GM21737 (cell line): ENCODE measurements around the gene CFAP97.
"Not testable (repeated sequence)": the region's sequence is repeated elsewhere in the genome, so short reads cannot be mapped to it uniquely, and the experiment has no call there.

Experiments used
- ATAC-seq: cut with Tn5 transposase; IDR thresholded peaks from one replicate; pipeline ENCODE4 v1.9.1; 2021; ENCODE audit warnings: mild to moderate bottlenecking, moderate library complexity; ENCODE audit not compliant: unreplicated experiment

CFAP97 gene

GRCh38 chr4:185203486-185204237 is at the start of gene CFAP97:
CFAP97 (minus strand) TSS chr4:185204000; CDS start chr4:185191196, 12,804 bp downstream.
- peak; percentile 60 for ATAC-seq

GRCh38 chr4:185249105-185249504 is 45.3 kb upstream of the CFAP97 start:
- ATAC-seq, result no peak

GRCh38 chr4:185248393-185249039 is 44.7 kb upstream of the CFAP97 start:
- no peak for ATAC-seq

GRCh38 chr4:185247151-185247550 is 43.4 kb upstream of the CFAP97 start:
- ATAC-seq, result no peak

GRCh38 chr4:185246453-185246852 is 42.7 kb upstream of the CFAP97 start:
- ATAC-seq, result no peak

GRCh38 chr4:185244763-185245162 is 41.0 kb upstream of the CFAP97 start:
- no peak for ATAC-seq

- ATAC-seq, result no peak
Observed at GRCh38 chr4:185243879-185244278, 40.1 kb upstream of the CFAP97 start.

GRCh38 chr4:185242749-185243533 is 39.1 kb upstream of the CFAP97 start:
- no peak for ATAC-seq

- not testable (repeated sequence) for ATAC-seq
Observed at GRCh38 chr4:185240486-185240885, 36.7 kb upstream of the CFAP97 start.

GRCh38 chr4:185238750-185239149 is 35.0 kb upstream of the CFAP97 start:
- ATAC-seq, result no peak

GRCh38 chr4:185238215-185238681 is 34.4 kb upstream of the CFAP97 start:
- ATAC-seq, result no peak

GRCh38 chr4:185237175-185237574 is 33.4 kb upstream of the CFAP97 start:
- ATAC-seq, result no peak

GRCh38 chr4:185235843-185236503 is 32.2 kb upstream of the CFAP97 start:
- ATAC-seq, result no peak

GRCh38 chr4:185235119-185235842 is 31.5 kb upstream of the CFAP97 start:
- ATAC-seq, result no peak

GRCh38 chr4:185232370-185232769 is 28.6 kb upstream of the CFAP97 start:
- ATAC-seq, result no peak

- no peak for ATAC-seq
Observed at GRCh38 chr4:185229021-185229818, 25.4 kb upstream of the CFAP97 start.

GRCh38 chr4:185227713-185228278 is 24.0 kb upstream of the CFAP97 start:
- ATAC-seq, result no peak

- ATAC-seq, result no peak
Observed at GRCh38 chr4:185227131-185227551, 23.3 kb upstream of the CFAP97 start.

- no peak for ATAC-seq
Observed at GRCh38 chr4:185225940-185226339, 22.1 kb upstream of the CFAP97 start.
